Neural cell (in vitro differentiated cells): Measurements from ENCODE around the gene RAP1A. TPM values are rescaled to one million over a fixed set of nuclear protein-coding genes. Genes with fewer than 3 reads are reported as not detected.

Experiments
- H2AFZ ChIP-seq: fragments of 200-600, 300-800 bp; sonication (generic), shearing (Covaris generic); 2 replicates; pipeline ENCODE4 v1.6.0; 2014; ENCODE audit warnings: low read depth, mild to moderate bottlenecking, antibody characterized with exemption, low read length, moderate library complexity
- H3F3A ChIP-seq: fragments of 200-600 bp; shearing (Covaris generic); 2 replicates; pipeline ENCODE4 v1.6.1; 2016; ENCODE audit warnings: mild to moderate bottlenecking, moderate library complexity, mixed read lengths, antibody characterized with exemption, low read length; ENCODE audit not compliant: insufficient read depth, poor library complexity, severe bottlenecking
- H3K27ac ChIP-seq: fragments of 200-600, 300-800 bp; sonication (generic), shearing (Covaris generic); 2 replicates; pipeline ENCODE4 v1.5.1; 2014; ENCODE audit warnings: mild to moderate bottlenecking, low read length, moderate library complexity
- H3K27me3 ChIP-seq: fragments of 300-800, 200-600 bp; sonication (generic), shearing (Covaris generic); 2 replicates; pipeline ENCODE4 v1.6.0; 2014; ENCODE audit warnings: mild to moderate bottlenecking, low read depth, low read length, moderate library complexity; ENCODE audit not compliant: insufficient read depth
- H3K36me3 ChIP-seq: fragments of 300-800, 200-600 bp; sonication (generic), shearing (Covaris generic); 2 replicates; pipeline ENCODE4 v1.5.1; 2014; ENCODE audit warnings: mild to moderate bottlenecking, antibody characterized with exemption, low read length, moderate library complexity; ENCODE audit not compliant: insufficient read depth
- H3K4me2 ChIP-seq: fragments of 300-800, 200-600 bp; sonication (generic), shearing (Covaris generic); 2 replicates; pipeline ENCODE4 v1.6.0; 2014; ENCODE audit warnings: mild to moderate bottlenecking, low read length
- H3K4me3 ChIP-seq: fragments of 300-800, 200-600 bp; sonication (generic), shearing (Covaris generic); 2 replicates; pipeline ENCODE4 v1.5.1; 2014; ENCODE audit warnings: mild to moderate bottlenecking, low read length, moderate library complexity
- H3K79me2 ChIP-seq: fragments of 200-600 bp; shearing (Covaris generic); replicated peaks from 2 replicates; pipeline ENCODE4 v1.6.0; 2014; ENCODE audit warnings: mild to moderate bottlenecking, low read length, moderate library complexity; ENCODE audit not compliant: insufficient read depth
- H3K9ac ChIP-seq: fragments of 300-800, 200-600 bp; sonication (generic), shearing (Covaris generic); 2 replicates; pipeline ENCODE4 v1.6.1; 2016; ENCODE audit warnings: mild to moderate bottlenecking, low read length, mixed read lengths
- H3K9me2 ChIP-seq: fragments of 200-600 bp; shearing (Covaris generic); 2 replicates; pipeline ENCODE4 v1.6.1; 2016; ENCODE audit warnings: mild to moderate bottlenecking, low read length, mixed read lengths; ENCODE audit not compliant: insufficient read depth
- H3K9me3 ChIP-seq: fragments of 200-600, 300-800 bp; sonication (generic), shearing (Covaris generic); 2 replicates; pipeline ENCODE4 v1.6.1; 2016; ENCODE audit warnings: mild to moderate bottlenecking, mixed run types, low read length, moderate library complexity, mixed read lengths
- H4K20me1 ChIP-seq: fragments of 200-600 bp; shearing (Covaris generic); 2 replicates; pipeline ENCODE4 v1.6.1; 2016; ENCODE audit warnings: mild to moderate bottlenecking, mixed run types; ENCODE audit not compliant: insufficient read depth
- EP300 ChIP-seq: fragments of 450-650 bp; conservative IDR thresholded peaks from 2 replicates; pipeline ENCODE4 v1.6.1; 2014; ENCODE audit warnings: antibody characterized with exemption, mild to moderate bottlenecking, moderate library complexity; ENCODE audit not compliant: poor library complexity, severe bottlenecking
- EZH2 ChIP-seq: fragments of 200-600, 300-800 bp; shearing (Covaris generic), sonication (generic); IDR thresholded peaks from 2 replicates; pipeline ENCODE4 v1.6.1; 2014; ENCODE audit warnings: antibody characterized with exemption, low read length, borderline replicate concordance, mild to moderate bottlenecking; ENCODE audit not compliant: insufficient read depth, poor library complexity, severe bottlenecking
- MXI1 ChIP-seq: fragments of 450-650 bp; conservative IDR thresholded peaks from 2 replicates; pipeline ENCODE4 v1.6.1; 2014; ENCODE audit warnings: antibody characterized with exemption, mild to moderate bottlenecking; ENCODE audit not compliant: poor library complexity, severe bottlenecking
- POLR2AphosphoS5 ChIP-seq: IDR thresholded peaks from 2 replicates; pipeline ENCODE4 v1.6.1; 2012
- RAD21 ChIP-seq: fragments of 450-650 bp; conservative IDR thresholded peaks from 2 replicates; pipeline ENCODE4 v1.6.1; 2014; ENCODE audit warnings: antibody characterized with exemption, mild to moderate bottlenecking, moderate library complexity
- SMC3 ChIP-seq: fragments of 450-650 bp; conservative IDR thresholded peaks from 2 replicates; pipeline ENCODE4 v1.6.1; 2014; ENCODE audit warnings: antibody characterized with exemption, mild to moderate bottlenecking, moderate library complexity; ENCODE audit not compliant: poor library complexity
- TAF1 ChIP-seq: IDR thresholded peaks from 2 replicates; pipeline ENCODE4 v1.6.1; 2012; ENCODE audit warnings: low read depth
- polyA plus RNA-seq: library from polyadenylated mRNA; depleted of rRNA; stranded (reverse); fragments of >200 nt; gene quantifications from 2 replicates; pipeline ENCODE4 v1.2.3, GENCODE V29; 2014
- TF ChIP-seq, protein P1 (sequence below): IDR thresholded peaks from 2 replicates; pipeline ENCODE4 v1.6.1; 2012; ENCODE audit warnings: borderline replicate concordance
- TF ChIP-seq, protein P2 (sequence below): fragments of 450-650 bp; IDR thresholded peaks from 2 replicates; pipeline ENCODE4 v1.5.1; 2014; ENCODE audit warnings: antibody characterized with exemption, mild to moderate bottlenecking, moderate library complexity; ENCODE audit not compliant: poor library complexity, severe bottlenecking

RAP1A gene
- polyA plus RNA-seq, 1 donor from 2014 or later, result 28.7 TPM

DNA sequence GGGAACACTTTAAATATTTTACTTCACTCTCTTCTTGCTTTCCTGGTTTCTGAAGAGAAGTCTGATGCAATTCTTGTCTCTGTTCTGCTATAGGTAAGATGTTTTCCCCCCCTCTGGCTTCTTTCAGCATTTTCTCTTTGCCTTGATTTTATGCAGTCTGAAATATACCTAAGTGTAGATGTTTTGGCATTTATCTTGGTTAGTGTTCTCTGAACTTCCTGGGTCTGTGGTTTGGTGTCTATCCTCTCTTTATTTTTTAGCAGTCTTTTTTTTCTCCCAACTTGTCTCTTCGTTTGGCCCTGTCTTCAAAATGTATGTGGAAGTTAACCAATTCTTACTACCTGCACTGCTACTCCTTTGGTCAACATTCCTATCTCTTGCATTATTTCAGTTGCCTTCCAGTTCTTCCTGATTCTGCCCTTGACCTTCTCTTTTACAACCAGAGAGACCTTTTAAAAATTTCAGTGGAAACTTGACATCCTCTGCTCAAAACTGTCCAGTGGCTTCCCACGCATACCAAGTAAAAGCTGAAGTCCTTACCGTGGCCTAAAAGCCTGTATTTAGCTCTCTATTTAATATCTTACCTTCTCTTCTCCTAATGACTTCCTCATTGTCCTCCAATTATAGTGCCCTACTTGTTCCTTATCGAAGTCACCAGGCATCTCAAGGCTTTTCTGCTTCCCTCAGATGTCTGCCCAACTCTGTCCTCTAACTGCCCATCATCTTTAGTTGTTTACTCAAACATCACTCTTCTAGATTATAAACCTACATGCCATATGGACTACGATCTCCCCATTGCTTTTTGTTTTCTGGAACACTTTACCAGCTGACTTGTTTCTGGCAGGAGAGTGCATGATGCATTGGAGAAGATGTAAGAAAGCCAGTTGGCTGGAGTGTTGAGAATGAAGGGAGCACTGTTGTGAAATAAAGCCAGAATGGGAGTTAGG, 40.9 kb downstream of the RAP1A start:
- TF ChIP-seq, protein P1, sequence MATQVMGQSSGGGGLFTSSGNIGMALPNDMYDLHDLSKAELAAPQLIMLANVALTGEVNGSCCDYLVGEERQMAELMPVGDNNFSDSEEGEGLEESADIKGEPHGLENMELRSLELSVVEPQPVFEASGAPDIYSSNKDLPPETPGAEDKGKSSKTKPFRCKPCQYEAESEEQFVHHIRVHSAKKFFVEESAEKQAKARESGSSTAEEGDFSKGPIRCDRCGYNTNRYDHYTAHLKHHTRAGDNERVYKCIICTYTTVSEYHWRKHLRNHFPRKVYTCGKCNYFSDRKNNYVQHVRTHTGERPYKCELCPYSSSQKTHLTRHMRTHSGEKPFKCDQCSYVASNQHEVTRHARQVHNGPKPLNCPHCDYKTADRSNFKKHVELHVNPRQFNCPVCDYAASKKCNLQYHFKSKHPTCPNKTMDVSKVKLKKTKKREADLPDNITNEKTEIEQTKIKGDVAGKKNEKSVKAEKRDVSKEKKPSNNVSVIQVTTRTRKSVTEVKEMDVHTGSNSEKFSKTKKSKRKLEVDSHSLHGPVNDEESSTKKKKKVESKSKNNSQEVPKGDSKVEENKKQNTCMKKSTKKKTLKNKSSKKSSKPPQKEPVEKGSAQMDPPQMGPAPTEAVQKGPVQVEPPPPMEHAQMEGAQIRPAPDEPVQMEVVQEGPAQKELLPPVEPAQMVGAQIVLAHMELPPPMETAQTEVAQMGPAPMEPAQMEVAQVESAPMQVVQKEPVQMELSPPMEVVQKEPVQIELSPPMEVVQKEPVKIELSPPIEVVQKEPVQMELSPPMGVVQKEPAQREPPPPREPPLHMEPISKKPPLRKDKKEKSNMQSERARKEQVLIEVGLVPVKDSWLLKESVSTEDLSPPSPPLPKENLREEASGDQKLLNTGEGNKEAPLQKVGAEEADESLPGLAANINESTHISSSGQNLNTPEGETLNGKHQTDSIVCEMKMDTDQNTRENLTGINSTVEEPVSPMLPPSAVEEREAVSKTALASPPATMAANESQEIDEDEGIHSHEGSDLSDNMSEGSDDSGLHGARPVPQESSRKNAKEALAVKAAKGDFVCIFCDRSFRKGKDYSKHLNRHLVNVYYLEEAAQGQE, result no peak
- TF ChIP-seq TAF1 (no peak), SMC3 (no peak), EP300 (no peak), MXI1 (no peak), EZH2 (no peak), POLR2AphosphoS5 (no peak), RAD21 (no peak)
- TF ChIP-seq, protein P2, sequence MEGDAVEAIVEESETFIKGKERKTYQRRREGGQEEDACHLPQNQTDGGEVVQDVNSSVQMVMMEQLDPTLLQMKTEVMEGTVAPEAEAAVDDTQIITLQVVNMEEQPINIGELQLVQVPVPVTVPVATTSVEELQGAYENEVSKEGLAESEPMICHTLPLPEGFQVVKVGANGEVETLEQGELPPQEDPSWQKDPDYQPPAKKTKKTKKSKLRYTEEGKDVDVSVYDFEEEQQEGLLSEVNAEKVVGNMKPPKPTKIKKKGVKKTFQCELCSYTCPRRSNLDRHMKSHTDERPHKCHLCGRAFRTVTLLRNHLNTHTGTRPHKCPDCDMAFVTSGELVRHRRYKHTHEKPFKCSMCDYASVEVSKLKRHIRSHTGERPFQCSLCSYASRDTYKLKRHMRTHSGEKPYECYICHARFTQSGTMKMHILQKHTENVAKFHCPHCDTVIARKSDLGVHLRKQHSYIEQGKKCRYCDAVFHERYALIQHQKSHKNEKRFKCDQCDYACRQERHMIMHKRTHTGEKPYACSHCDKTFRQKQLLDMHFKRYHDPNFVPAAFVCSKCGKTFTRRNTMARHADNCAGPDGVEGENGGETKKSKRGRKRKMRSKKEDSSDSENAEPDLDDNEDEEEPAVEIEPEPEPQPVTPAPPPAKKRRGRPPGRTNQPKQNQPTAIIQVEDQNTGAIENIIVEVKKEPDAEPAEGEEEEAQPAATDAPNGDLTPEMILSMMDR, result no peak
- Histone ChIP-seq H3K4me3 (no peak overlapping the region), H3K36me3 (no peaks in the 10 kb centered on the region), H4K20me1 (no peaks in the 10 kb centered on the region), H2AFZ (no peak overlapping the region), H3K27ac (no peak overlapping the region), H3K9me3 (peaks cover 3% of the 10 kb centered on the region), H3K27me3 (no peaks in the 10 kb centered on the region), H3F3A (no peaks in the 10 kb centered on the region), H3K79me2 (peaks cover 5% of the 10 kb centered on the region), H3K9ac (no peak overlapping the region), H3K9me2 (no peaks in the 10 kb centered on the region), H3K4me2 (no peak overlapping the region)

DNA sequence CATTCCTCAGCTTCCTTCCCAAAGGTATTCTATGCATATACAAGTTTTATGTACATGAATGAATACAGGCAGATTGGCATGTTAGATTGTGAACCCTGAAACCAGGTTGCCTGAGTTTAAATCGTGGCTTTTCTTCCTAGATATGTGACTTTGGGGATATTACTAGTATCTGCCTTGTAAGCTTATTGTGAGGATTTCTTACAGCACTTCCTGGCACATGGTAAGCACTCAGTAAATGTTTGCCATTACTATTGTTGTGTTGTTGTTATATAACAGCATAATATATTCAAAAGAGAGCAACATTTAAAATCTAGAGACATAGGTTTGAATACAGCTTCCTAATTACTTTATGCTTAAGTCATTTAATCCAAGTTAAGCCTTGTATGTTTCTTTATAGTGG, 45.1 kb downstream of the RAP1A start:
- no peaks in the 10 kb centered on the region for H3K9me2 ChIP-seq
- H3K79me2 ChIP-seq, result peaks cover 5% of the 10 kb centered on the region
- H3F3A ChIP-seq, result no peaks in the 10 kb centered on the region
- peaks cover 3% of the 10 kb centered on the region for H3K9me3 ChIP-seq
- no peak overlapping the region for H2AFZ ChIP-seq
- H3K27me3 ChIP-seq, result no peaks in the 10 kb centered on the region
- TF ChIP-seq EZH2 (no peak), MXI1 (no peak), RAD21 (no peak), SMC3 (no peak), EP300 (no peak), TAF1 (no peak), POLR2AphosphoS5 (no peak)
- TF ChIP-seq, protein P1, result no peak
- TF ChIP-seq, protein P2, result no peak
- no peak overlapping the region for H3K4me2 ChIP-seq
- no peak overlapping the region for H3K27ac ChIP-seq
- no peaks in the 10 kb centered on the region for H3K36me3 ChIP-seq
- no peak overlapping the region for H3K9ac ChIP-seq
- no peaks in the 10 kb centered on the region for H4K20me1 ChIP-seq
- H3K4me3 ChIP-seq, result no peak overlapping the region
